Neural progenitor cell (in vitro differentiated cells): ENCODE data around the gene LSM11. TPM values are rescaled to one million over a fixed set of nuclear protein-coding genes. Genes with fewer than 3 reads are reported as not detected.

Experiments used
- DNase-seq: peaks from one replicate; pipeline ENCODE4 v3.0.0-alpha.2; 2016; ENCODE audit warnings: low spot score
- H2AFZ ChIP-seq: fragments of 200-600 bp; sonication (generic); replicated peaks from 2 replicates; pipeline ENCODE4 v1.6.1; 2016; ENCODE audit warnings: antibody characterized with exemption
- H3F3A ChIP-seq: fragments of 200-600 bp; sonication (generic); 2 replicates; pipeline ENCODE4 v1.6.1; 2016; ENCODE audit warnings: antibody characterized with exemption, low read depth
- H3K27ac ChIP-seq: fragments of 200-600 bp; sonication (generic); 2 replicates; pipeline ENCODE4 v1.5.1; 2016; ENCODE audit warnings: mild to moderate bottlenecking
- H3K27me3 ChIP-seq: fragments of 200-600 bp; sonication (generic); 2 replicates; pipeline ENCODE4 v1.6.1; 2016; ENCODE audit warnings: mild to moderate bottlenecking, moderate library complexity
- H3K36me3 ChIP-seq: fragments of 200-600 bp; sonication (generic); 2 replicates; pipeline ENCODE4 v1.5.1; 2016
- H3K4me1 ChIP-seq: fragments of 200-600 bp; sonication (generic); 2 replicates; pipeline ENCODE4 v1.6.1; 2016; ENCODE audit warnings: mixed run types
- H3K4me2 ChIP-seq: fragments of 200-600 bp; sonication (generic); 2 replicates; pipeline ENCODE4 v1.6.1; 2016
- H3K4me3 ChIP-seq: fragments of 200-600 bp; sonication (generic); 2 replicates; pipeline ENCODE4 v1.5.1; 2016
- H3K79me2 ChIP-seq: fragments of 200-600 bp; sonication (generic); 2 replicates; pipeline ENCODE4 v1.6.1; 2016; ENCODE audit warnings: low read depth
- H3K9ac ChIP-seq: fragments of 200-600 bp; sonication (generic); 2 replicates; pipeline ENCODE4 v1.6.1; 2016
- H3K9me3 ChIP-seq: fragments of 200-600 bp; sonication (generic); 2 replicates; pipeline ENCODE4 v1.5.1; 2016; ENCODE audit warnings: low read depth
- H4K20me1 ChIP-seq: fragments of 200-600 bp; sonication (generic); 2 replicates; pipeline ENCODE4 v1.6.1; 2016; ENCODE audit warnings: low read depth
- H3K27ac Mint-ChIP-seq: 3 replicates; pipeline ENCODE4 v1.8.0; 2021; ENCODE audit warnings: mixed read lengths
- H3K27me3 Mint-ChIP-seq: 2 replicates; pipeline ENCODE4 v1.8.0; 2022; ENCODE audit warnings: low read depth, mild to moderate bottlenecking, inconsistent platforms, moderate library complexity, mixed read lengths; ENCODE audit not compliant: insufficient read depth
- H3K36me3 Mint-ChIP-seq: 3 replicates; pipeline ENCODE4 v1.8.0; 2021; ENCODE audit warnings: mixed read lengths
- H3K4me1 Mint-ChIP-seq: 3 replicates; pipeline ENCODE4 v1.8.0; 2021; ENCODE audit warnings: mixed read lengths
- H3K4me3 Mint-ChIP-seq: 3 replicates; pipeline ENCODE4 v1.8.0; 2021; ENCODE audit warnings: mild to moderate bottlenecking, moderate library complexity, mixed read lengths
- H3K9me3 Mint-ChIP-seq: 3 replicates; pipeline ENCODE4 v1.8.0; 2020; ENCODE audit warnings: mixed read lengths
- EZH2 ChIP-seq: fragments of 200-600 bp; sonication (generic); IDR thresholded peaks from 2 replicates; pipeline ENCODE4 v1.6.1; 2017; ENCODE audit warnings: antibody characterized with exemption, mild to moderate bottlenecking, moderate library complexity
- EZH2phosphoT487 ChIP-seq: fragments of 200-600 bp; sonication (generic); IDR thresholded peaks from 2 replicates; pipeline ENCODE4 v1.6.1; 2017; ENCODE audit warnings: antibody characterized with exemption
- total RNA-seq: library from RNA; depleted of rRNA; stranded (reverse); fragments of >200 nt; gene quantifications from 2 replicates; pipeline ENCODE4 v1.2.3, GENCODE V29; 2015; ENCODE audit warnings: low replicate concordance
- TF ChIP-seq, protein P1 (sequence below): fragments of 200-600 bp; sonication (generic); IDR thresholded peaks from 2 replicates; pipeline ENCODE4 v1.5.1; 2017; ENCODE audit warnings: antibody characterized with exemption, mild to moderate bottlenecking

LSM11 gene
- total RNA-seq, 1 donor from 2014 or later: 13.6 TPM

DNA sequence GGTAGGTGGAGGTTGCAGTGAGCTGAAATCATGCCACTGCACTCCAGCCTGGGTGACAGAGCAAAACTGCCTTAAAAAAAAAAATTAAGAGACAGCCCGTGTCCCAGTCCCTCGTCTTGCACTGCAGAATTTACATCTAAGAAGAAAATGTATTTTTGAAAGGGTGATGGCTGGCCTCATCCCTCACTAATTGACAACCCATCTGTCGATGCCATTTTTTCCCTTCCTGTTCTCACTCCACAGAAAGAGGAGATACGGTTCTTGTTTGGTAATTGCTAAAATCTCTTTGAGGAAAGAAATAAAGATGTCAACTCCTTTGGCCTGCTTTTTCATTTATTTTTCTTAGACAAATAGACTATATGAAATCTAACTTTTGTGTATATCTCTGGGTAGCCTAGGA is 2.4 kb upstream of the LSM11 start:
- Histone ChIP-seq H3K36me3 (peaks cover 9% of the 10 kb centered on the region), H3K27ac (no peak overlapping the region), H3K4me2 (no peak overlapping the region), H3K9ac (no peak overlapping the region), H2AFZ (no peak overlapping the region), H3K27me3 (peaks cover 15% of the 10 kb centered on the region), H3K4me1 (peaks cover 5% of the 10 kb centered on the region), H3F3A (no peaks in the 10 kb centered on the region), H3K4me3 (no peak overlapping the region), H4K20me1 (no peaks in the 10 kb centered on the region), H3K9me3 (no peaks in the 10 kb centered on the region), H3K79me2 (no peaks in the 10 kb centered on the region)
- no peak for DNase-seq
- Mint-ChIP-seq H3K9me3 (no peaks in the 10 kb centered on the region), H3K4me3 (no peak overlapping the region), H3K27ac (no peak overlapping the region), H3K4me1 (peaks cover 19% of the 10 kb centered on the region), H3K27me3 (no peaks in the 10 kb centered on the region), H3K36me3 (peaks cover 4% of the 10 kb centered on the region)
- no peak for TF ChIP-seq EZH2phosphoT487
- TF ChIP-seq EZH2: no peak
- TF ChIP-seq, protein P1, sequence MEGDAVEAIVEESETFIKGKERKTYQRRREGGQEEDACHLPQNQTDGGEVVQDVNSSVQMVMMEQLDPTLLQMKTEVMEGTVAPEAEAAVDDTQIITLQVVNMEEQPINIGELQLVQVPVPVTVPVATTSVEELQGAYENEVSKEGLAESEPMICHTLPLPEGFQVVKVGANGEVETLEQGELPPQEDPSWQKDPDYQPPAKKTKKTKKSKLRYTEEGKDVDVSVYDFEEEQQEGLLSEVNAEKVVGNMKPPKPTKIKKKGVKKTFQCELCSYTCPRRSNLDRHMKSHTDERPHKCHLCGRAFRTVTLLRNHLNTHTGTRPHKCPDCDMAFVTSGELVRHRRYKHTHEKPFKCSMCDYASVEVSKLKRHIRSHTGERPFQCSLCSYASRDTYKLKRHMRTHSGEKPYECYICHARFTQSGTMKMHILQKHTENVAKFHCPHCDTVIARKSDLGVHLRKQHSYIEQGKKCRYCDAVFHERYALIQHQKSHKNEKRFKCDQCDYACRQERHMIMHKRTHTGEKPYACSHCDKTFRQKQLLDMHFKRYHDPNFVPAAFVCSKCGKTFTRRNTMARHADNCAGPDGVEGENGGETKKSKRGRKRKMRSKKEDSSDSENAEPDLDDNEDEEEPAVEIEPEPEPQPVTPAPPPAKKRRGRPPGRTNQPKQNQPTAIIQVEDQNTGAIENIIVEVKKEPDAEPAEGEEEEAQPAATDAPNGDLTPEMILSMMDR: no peak

DNA sequence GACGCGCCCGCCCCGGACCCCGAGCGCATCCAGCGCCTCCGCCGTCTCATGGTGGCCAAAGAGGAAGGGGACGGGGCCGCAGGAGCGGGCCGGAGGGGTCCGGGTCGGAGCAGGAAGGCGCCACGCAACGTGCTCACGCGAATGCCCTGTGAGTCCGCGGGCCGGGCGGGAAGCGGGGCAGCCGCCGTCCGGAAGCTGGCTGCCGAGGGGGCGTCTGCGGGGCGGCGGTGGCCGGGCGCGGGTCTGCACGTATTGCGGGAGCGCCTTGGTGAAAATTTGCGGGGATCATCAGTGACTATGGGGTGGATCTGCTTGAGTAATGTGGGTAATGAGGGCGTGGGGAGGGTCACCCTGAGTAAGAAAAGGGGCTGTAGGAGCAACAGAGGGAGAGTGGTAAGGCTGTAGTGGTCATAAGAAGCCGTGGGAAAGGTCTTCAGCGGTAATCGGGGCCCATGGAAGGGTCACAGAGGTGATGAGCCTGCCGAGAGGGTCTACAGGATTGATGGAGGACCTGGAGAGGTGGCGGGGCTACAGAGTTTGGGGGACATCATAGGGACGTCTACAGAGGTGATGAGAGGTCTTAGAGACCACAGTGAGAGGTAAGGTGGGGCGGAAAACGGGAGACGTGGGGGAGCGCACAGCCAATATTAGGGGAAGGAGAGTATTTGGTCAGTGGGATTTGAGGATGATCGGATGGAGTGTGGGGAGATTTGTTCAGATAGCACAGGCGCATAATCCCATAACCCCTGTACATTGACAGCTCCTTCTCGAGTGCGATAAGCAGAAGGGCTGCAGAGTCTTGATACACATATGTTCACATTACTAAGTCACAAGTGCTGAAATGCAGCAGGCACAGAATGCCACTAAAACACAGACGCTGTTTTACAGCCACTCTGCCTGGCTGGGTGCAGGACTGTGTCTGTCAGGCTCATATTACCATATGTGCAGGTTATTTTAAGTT is 819 bp downstream of the LSM11 start:
- TF ChIP-seq, protein P1: no peak
- TF ChIP-seq EZH2 (no peak), EZH2phosphoT487 (no peak)
- Histone ChIP-seq H3K4me1 (peaks cover 5% of the 10 kb centered on the region), H3K27me3 (peaks cover 15% of the 10 kb centered on the region), H3K27ac (no peak overlapping the region), H4K20me1 (no peaks in the 10 kb centered on the region), H3F3A (no peaks in the 10 kb centered on the region), H3K9ac (peak overlapping the region; percentile 68), H3K4me3 (peak overlapping the region; percentile 98), H3K79me2 (no peaks in the 10 kb centered on the region), H3K9me3 (no peaks in the 10 kb centered on the region), H3K36me3 (no peaks in the 10 kb centered on the region), H3K4me2 (peak overlapping the region; percentile 92), H2AFZ (peak overlapping the region; percentile 99)
- peaks cover 33% of the 10 kb centered on the region for H3K4me1 Mint-ChIP-seq
- H3K36me3 Mint-ChIP-seq: peaks cover 4% of the 10 kb centered on the region
- H3K9me3 Mint-ChIP-seq: no peaks in the 10 kb centered on the region
- no peak for DNase-seq
- H3K27me3 Mint-ChIP-seq: no peaks in the 10 kb centered on the region
- peak overlapping the region; percentile 98 for H3K4me3 Mint-ChIP-seq
- peak overlapping the region; percentile 70 for H3K27ac Mint-ChIP-seq

DNA sequence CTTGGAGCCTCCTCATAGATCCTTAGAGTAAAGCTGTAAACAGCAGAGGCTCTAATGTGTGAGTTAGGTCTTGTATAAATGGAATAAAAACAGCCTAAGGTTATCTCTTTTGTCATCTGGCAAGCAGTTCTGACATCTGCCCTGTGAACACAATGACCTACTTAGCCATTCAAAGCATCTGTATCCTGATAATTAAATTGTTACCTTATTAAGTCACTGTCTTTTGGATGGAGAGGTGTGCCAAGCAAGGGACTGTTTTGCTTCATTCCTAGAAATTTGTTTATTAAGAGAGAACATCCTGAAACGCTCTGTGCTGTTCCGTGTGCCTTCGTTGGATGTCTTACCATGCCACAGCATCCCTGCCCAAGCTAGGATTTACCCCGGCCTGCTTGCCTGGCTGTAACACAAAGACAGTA is 1.5 kb downstream of the LSM11 start:
- Histone ChIP-seq H3K79me2 (no peaks in the 10 kb centered on the region), H3K4me1 (peaks cover 5% of the 10 kb centered on the region), H3K4me2 (peak overlapping the region; percentile 92), H3K27ac (no peak overlapping the region), H3F3A (no peaks in the 10 kb centered on the region), H2AFZ (no peak overlapping the region), H3K36me3 (no peaks in the 10 kb centered on the region), H3K27me3 (peaks cover 15% of the 10 kb centered on the region), H4K20me1 (no peaks in the 10 kb centered on the region), H3K9me3 (no peaks in the 10 kb centered on the region), H3K9ac (no peak overlapping the region), H3K4me3 (peak overlapping the region; percentile 98)
- no peak for DNase-seq
- Mint-ChIP-seq H3K9me3 (no peaks in the 10 kb centered on the region), H3K36me3 (peaks cover 4% of the 10 kb centered on the region), H3K4me1 (peaks cover 33% of the 10 kb centered on the region), H3K27me3 (no peaks in the 10 kb centered on the region), H3K4me3 (peak overlapping the region; percentile 98), H3K27ac (no peak overlapping the region)
- TF ChIP-seq EZH2: no peak
- TF ChIP-seq EZH2phosphoT487: no peak
